Lower leg skin (tissue), 3 donors: Measurements from ENCODE around the gene C19orf33.

Source experiments
- POLR2A ChIP-seq, 2 donors: fragments of 450-650 bp; IDR thresholded peaks; one replicate each; pipeline ENCODE4 v1.6.1; 2016 to 2017; ENCODE audit warnings: antibody characterized with exemption in 2 of 2, mild to moderate bottlenecking in 1 of 2, moderate library complexity in 1 of 2
- TF ChIP-seq, protein P1 (sequence below), 3 donors: fragments of 450-650 bp; IDR thresholded peaks; one replicate each; pipeline ENCODE4 v1.5.1; 2016; ENCODE audit warnings: antibody characterized with exemption in 3 of 3, mild to moderate bottlenecking in 3 of 3, moderate library complexity in 2 of 3

DNA sequence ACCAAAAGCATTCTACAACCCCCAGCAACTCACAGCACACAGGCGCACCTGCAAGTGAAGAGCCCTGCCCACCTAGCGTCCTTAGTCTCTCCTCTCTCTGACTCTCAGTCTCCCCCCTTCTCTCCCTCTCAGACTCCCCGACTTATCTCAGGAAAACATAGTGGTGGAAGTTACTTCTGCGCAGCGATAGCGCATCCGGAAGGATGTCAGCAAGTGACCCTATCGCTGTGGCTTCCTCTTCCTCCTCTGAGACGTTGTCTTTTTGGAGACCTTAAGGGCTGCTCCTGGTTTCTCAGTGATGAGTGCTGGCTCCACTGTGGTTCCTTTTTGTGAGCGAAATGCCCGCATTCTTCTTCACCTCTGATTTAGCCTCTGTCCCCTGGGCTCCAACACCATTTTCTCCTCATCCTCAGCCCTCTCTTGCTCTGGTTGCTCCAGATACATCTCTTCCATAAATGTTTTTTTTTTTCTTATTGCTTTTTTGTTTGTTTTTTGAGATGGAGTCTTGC, 13.1 kb downstream of the C19orf33 start:
- TF ChIP-seq, protein P1, sequence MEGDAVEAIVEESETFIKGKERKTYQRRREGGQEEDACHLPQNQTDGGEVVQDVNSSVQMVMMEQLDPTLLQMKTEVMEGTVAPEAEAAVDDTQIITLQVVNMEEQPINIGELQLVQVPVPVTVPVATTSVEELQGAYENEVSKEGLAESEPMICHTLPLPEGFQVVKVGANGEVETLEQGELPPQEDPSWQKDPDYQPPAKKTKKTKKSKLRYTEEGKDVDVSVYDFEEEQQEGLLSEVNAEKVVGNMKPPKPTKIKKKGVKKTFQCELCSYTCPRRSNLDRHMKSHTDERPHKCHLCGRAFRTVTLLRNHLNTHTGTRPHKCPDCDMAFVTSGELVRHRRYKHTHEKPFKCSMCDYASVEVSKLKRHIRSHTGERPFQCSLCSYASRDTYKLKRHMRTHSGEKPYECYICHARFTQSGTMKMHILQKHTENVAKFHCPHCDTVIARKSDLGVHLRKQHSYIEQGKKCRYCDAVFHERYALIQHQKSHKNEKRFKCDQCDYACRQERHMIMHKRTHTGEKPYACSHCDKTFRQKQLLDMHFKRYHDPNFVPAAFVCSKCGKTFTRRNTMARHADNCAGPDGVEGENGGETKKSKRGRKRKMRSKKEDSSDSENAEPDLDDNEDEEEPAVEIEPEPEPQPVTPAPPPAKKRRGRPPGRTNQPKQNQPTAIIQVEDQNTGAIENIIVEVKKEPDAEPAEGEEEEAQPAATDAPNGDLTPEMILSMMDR (IDR thresholded peaks at IDR 0.05): no peak
- TF ChIP-seq POLR2A (IDR thresholded peaks at IDR 0.05): no peak
